Measurements from ENCODE around the gene CNEP1R1.

The CNEP1R1 gene

GRCh38 chr16:49994006-49994405 lies 31.0 kb upstream of the CNEP1R1 start:
- no peak overlapping the region for H3K4ac ChIP-seq (ENCODE audit: low read depth in 1 of 2, low read length in 2 of 2)
- 63% methylated on average over 1 of the region's 1 CpG for WGBS
- no peaks in the 10 kb centered on the region for H3K79me1 ChIP-seq (replicated peaks; ENCODE audit: low read length, poor library complexity, severe bottlenecking)
- H2BK15ac ChIP-seq (ENCODE audit: low read depth, poor library complexity, severe bottlenecking): no peak overlapping the region
- peaks cover 7 to 19% of the 10 kb centered on the region in 2 experiments for H3K27me3 ChIP-seq (ENCODE audit: control insufficient read depth in 1 of 2, insufficient read depth in 1 of 2, low read length in 2 of 2)
- no peak overlapping the region for H2AFZ ChIP-seq (ENCODE audit: low read depth, low read length)
- no peaks in the 10 kb centered on the region for H3K9me3 ChIP-seq (ENCODE audit: control insufficient read depth, low read length)
- H3K4me2 ChIP-seq (ENCODE audit: low read length, poor library complexity, severe bottlenecking): no peak overlapping the region
- H2BK12ac ChIP-seq (ENCODE audit: low read length in 2 of 2): no peak overlapping the region
- H3K18ac ChIP-seq (ENCODE audit: low read depth in 1 of 2, low read length in 2 of 2): no peak overlapping the region
- H4K8ac ChIP-seq (ENCODE audit: low read length): no peak overlapping the region
- H3K36me3 ChIP-seq (ENCODE audit: control insufficient read depth in 1 of 2, insufficient read depth in 2 of 2, low read depth in 1 of 2, low read length in 2 of 2): no peaks in the 10 kb centered on the region
- H2AK5ac ChIP-seq (ENCODE audit: low read length, severe bottlenecking): no peak overlapping the region
- H3K4me1 ChIP-seq (ENCODE audit: control insufficient read depth, insufficient read depth, low read depth, low read length): no peaks in the 10 kb centered on the region
- no peak overlapping the region for H4K91ac ChIP-seq (ENCODE audit: low read length)
- no peak overlapping the region for H3K9ac ChIP-seq (ENCODE audit: low read length)
- H3K14ac ChIP-seq (ENCODE audit: low read length in 2 of 2): no peak overlapping the region
- no peak overlapping the region for H2BK120ac ChIP-seq (ENCODE audit: low read depth, low read length)
- no peak overlapping the region for H3K4me3 ChIP-seq (ENCODE audit: insufficient read depth in 1 of 2, low read depth in 1 of 2, low read length in 2 of 2)
- no peak for DNase-seq
- H3K27ac ChIP-seq (ENCODE audit: low read length, poor library complexity, severe bottlenecking): no peak overlapping the region
- no peak overlapping the region for H3K23ac ChIP-seq (ENCODE audit: low read length in 2 of 2)
- H2BK5ac ChIP-seq (ENCODE audit: low read depth, low read length, poor library complexity, severe bottlenecking): no peak overlapping the region

GRCh38 chr16:49995720-49996119 lies 29.3 kb upstream of the CNEP1R1 start:
- Histone ChIP-seq H3K18ac (ENCODE audit: low read depth in 1 of 2, low read length in 2 of 2) (no peak overlapping the region), H4K8ac (ENCODE audit: low read length) (no peak overlapping the region), H4K91ac (ENCODE audit: low read length) (no peak overlapping the region), H2BK5ac (ENCODE audit: low read depth, low read length, poor library complexity, severe bottlenecking) (no peak overlapping the region), H3K4me3 (ENCODE audit: insufficient read depth in 1 of 2, low read depth in 1 of 2, low read length in 2 of 2) (no peak overlapping the region), H2BK15ac (ENCODE audit: low read depth, poor library complexity, severe bottlenecking) (no peak overlapping the region), H2BK12ac (ENCODE audit: low read length in 2 of 2) (no peak overlapping the region), H3K9me3 (ENCODE audit: control insufficient read depth, low read length) (no peaks in the 10 kb centered on the region), H3K27ac (ENCODE audit: low read length, poor library complexity, severe bottlenecking) (no peak overlapping the region), H3K23ac (ENCODE audit: low read length in 2 of 2) (peak overlapping the region in 1 of 2 experiments; percentile 23), H3K14ac (ENCODE audit: low read length in 2 of 2) (no peak overlapping the region), H2BK120ac (ENCODE audit: low read depth, low read length) (no peak overlapping the region), H3K36me3 (ENCODE audit: control insufficient read depth in 1 of 2, insufficient read depth in 2 of 2, low read depth in 1 of 2, low read length in 2 of 2) (no peaks in the 10 kb centered on the region), H2AFZ (ENCODE audit: low read depth, low read length) (no peak overlapping the region), H2AK5ac (ENCODE audit: low read length, severe bottlenecking) (no peak overlapping the region), H3K27me3 (ENCODE audit: control insufficient read depth in 1 of 2, insufficient read depth in 1 of 2, low read length in 2 of 2) (peaks cover 7 to 19% of the 10 kb centered on the region in 2 experiments), H3K4ac (ENCODE audit: low read depth in 1 of 2, low read length in 2 of 2) (no peak overlapping the region), H3K4me1 (ENCODE audit: control insufficient read depth, insufficient read depth, low read depth, low read length) (no peaks in the 10 kb centered on the region), H3K79me1 (replicated peaks; ENCODE audit: low read length, poor library complexity, severe bottlenecking) (no peaks in the 10 kb centered on the region), H3K9ac (ENCODE audit: low read length) (no peak overlapping the region), H3K4me2 (ENCODE audit: low read length, poor library complexity, severe bottlenecking) (no peak overlapping the region)
- DNase-seq: no peak
- 38% methylated on average over 1 of the region's 1 CpG for WGBS

GRCh38 chr16:49997721-49998251 lies 27.2 kb upstream of the CNEP1R1 start:
- Histone ChIP-seq H3K27ac (ENCODE audit: low read length, poor library complexity, severe bottlenecking) (no peak overlapping the region), H3K79me1 (replicated peaks; ENCODE audit: low read length, poor library complexity, severe bottlenecking) (no peaks in the 10 kb centered on the region), H3K4me2 (ENCODE audit: low read length, poor library complexity, severe bottlenecking) (no peak overlapping the region), H3K27me3 (ENCODE audit: control insufficient read depth in 1 of 2, insufficient read depth in 1 of 2, low read length in 2 of 2) (peaks cover 7 to 19% of the 10 kb centered on the region in 2 experiments), H2BK120ac (ENCODE audit: low read depth, low read length) (no peak overlapping the region), H4K91ac (ENCODE audit: low read length) (no peak overlapping the region), H3K18ac (ENCODE audit: low read depth in 1 of 2, low read length in 2 of 2) (no peak overlapping the region), H2AFZ (ENCODE audit: low read depth, low read length) (no peak overlapping the region), H3K4me3 (ENCODE audit: insufficient read depth in 1 of 2, low read depth in 1 of 2, low read length in 2 of 2) (no peak overlapping the region), H4K8ac (ENCODE audit: low read length) (no peak overlapping the region), H3K36me3 (ENCODE audit: control insufficient read depth in 1 of 2, insufficient read depth in 2 of 2, low read depth in 1 of 2, low read length in 2 of 2) (no peaks in the 10 kb centered on the region), H3K9me3 (ENCODE audit: control insufficient read depth, low read length) (no peaks in the 10 kb centered on the region), H3K4ac (ENCODE audit: low read depth in 1 of 2, low read length in 2 of 2) (no peak overlapping the region), H3K9ac (ENCODE audit: low read length) (no peak overlapping the region), H3K4me1 (ENCODE audit: control insufficient read depth, insufficient read depth, low read depth, low read length) (no peaks in the 10 kb centered on the region), H2AK5ac (ENCODE audit: low read length, severe bottlenecking) (no peak overlapping the region), H3K23ac (ENCODE audit: low read length in 2 of 2) (no peak overlapping the region), H2BK15ac (ENCODE audit: low read depth, poor library complexity, severe bottlenecking) (no peak overlapping the region), H2BK5ac (ENCODE audit: low read depth, low read length, poor library complexity, severe bottlenecking) (no peak overlapping the region), H2BK12ac (ENCODE audit: low read length in 2 of 2) (no peak overlapping the region), H3K14ac (ENCODE audit: low read length in 2 of 2) (no peak overlapping the region)
- no peak for DNase-seq
- WGBS: 69% methylated on average over 3 of the region's 4 CpGs

GRCh38 chr16:49998991-49999390 lies 26.0 kb upstream of the CNEP1R1 start:
- H2BK120ac ChIP-seq (ENCODE audit: low read depth, low read length): no peak overlapping the region
- H4K91ac ChIP-seq (ENCODE audit: low read length): no peak overlapping the region
- H3K4ac ChIP-seq (ENCODE audit: low read depth in 1 of 2, low read length in 2 of 2): no peak overlapping the region

More at GRCh38 chr16:49998991-49999390, 26.0 kb upstream of the CNEP1R1 start:
- Histone ChIP-seq H3K23ac (ENCODE audit: low read length in 2 of 2) (no peak overlapping the region), H3K9ac (ENCODE audit: low read length) (no peak overlapping the region), H2AFZ (ENCODE audit: low read depth, low read length) (no peak overlapping the region), H4K8ac (ENCODE audit: low read length) (no peak overlapping the region), H3K27ac (ENCODE audit: low read length, poor library complexity, severe bottlenecking) (no peak overlapping the region), H3K4me3 (ENCODE audit: insufficient read depth in 1 of 2, low read depth in 1 of 2, low read length in 2 of 2) (no peak overlapping the region), H3K18ac (ENCODE audit: low read depth in 1 of 2, low read length in 2 of 2) (no peak overlapping the region), H2BK15ac (ENCODE audit: low read depth, poor library complexity, severe bottlenecking) (no peak overlapping the region), H2BK12ac (ENCODE audit: low read length in 2 of 2) (no peak overlapping the region), H2BK5ac (ENCODE audit: low read depth, low read length, poor library complexity, severe bottlenecking) (no peak overlapping the region), H3K27me3 (ENCODE audit: control insufficient read depth in 1 of 2, insufficient read depth in 1 of 2, low read length in 2 of 2) (peaks cover 4 to 16% of the 10 kb centered on the region in 2 experiments), H3K9me3 (ENCODE audit: control insufficient read depth, low read length) (no peaks in the 10 kb centered on the region), H2AK5ac (ENCODE audit: low read length, severe bottlenecking) (no peak overlapping the region), H3K36me3 (ENCODE audit: control insufficient read depth in 1 of 2, insufficient read depth in 2 of 2, low read depth in 1 of 2, low read length in 2 of 2) (no peaks in the 10 kb centered on the region), H3K4me2 (ENCODE audit: low read length, poor library complexity, severe bottlenecking) (no peak overlapping the region), H3K4me1 (ENCODE audit: control insufficient read depth, insufficient read depth, low read depth, low read length) (no peaks in the 10 kb centered on the region), H3K79me1 (replicated peaks; ENCODE audit: low read length, poor library complexity, severe bottlenecking) (no peaks in the 10 kb centered on the region), H3K14ac (ENCODE audit: low read length in 2 of 2) (no peak overlapping the region)
- 88% methylated on average over 5 of the region's 5 CpGs for WGBS
- DNase-seq: no peak
